Thoracic aorta (tissue), 2 donors: ENCODE measurements around the gene GP2. TPM values are rescaled to one million over a fixed set of nuclear protein-coding genes. Genes with fewer than 3 reads are reported as not detected.

Source experiments
- ATAC-seq: fragments of 150-250 bp; one replicate; pipeline ENCODE4 v1.8.0; 2017; ENCODE audit warnings: low read depth; ENCODE audit not compliant: insufficient number of reproducible peaks, low FRiP score
- DNase-seq: peaks from one replicate; pipeline ENCODE4 v3.0.0-alpha.2; 2020; ENCODE audit warnings: low spot score
- H3K27ac ChIP-seq, 2 donors: fragments of 200-600 bp; sonication (generic); 1 replicate in 1 of 2; 2 replicates in 1 of 2; pipeline ENCODE4 v1.5.1; 2016; ENCODE audit warnings: mild to moderate bottlenecking in 2 of 2, moderate library complexity in 2 of 2
- H3K27me3 ChIP-seq: fragments of 200-600 bp; sonication (generic); replicated peaks from 2 replicates; pipeline ENCODE4 v1.6.0; 2016; ENCODE audit warnings: mild to moderate bottlenecking; ENCODE audit not compliant: insufficient read depth
- H3K36me3 ChIP-seq: fragments of 200-600 bp; sonication (generic); one replicate; pipeline ENCODE4 v1.5.1; 2016
- H3K4me1 ChIP-seq, 2 donors: fragments of 200-600 bp; sonication (generic); 1 replicate in 1 of 2; 2 replicates in 1 of 2; pipeline versions ENCODE4 v1.5.1 to v1.6.0; 2016; ENCODE audit warnings: low read depth in 2 of 2, mild to moderate bottlenecking in 1 of 2; ENCODE audit not compliant: control insufficient read depth in 1 of 2
- H3K4me3 ChIP-seq: fragments of 200-600 bp; sonication (generic); 2 replicates; pipeline ENCODE4 v1.5.1; 2016; ENCODE audit warnings: mild to moderate bottlenecking
- H3K9me3 ChIP-seq: fragments of 200-600 bp; sonication (generic); 2 replicates; pipeline ENCODE4 v1.5.1; 2016
- total RNA-seq, 2 donors: library from RNA; depleted of rRNA; stranded (reverse); fragments of >200 nt; gene quantifications; one replicate each; pipeline versions ENCODE4 v1.1.0 to v1.2.3, GENCODE V29; 2016
- TF ChIP-seq, protein P1 (sequence below): fragments of 200-600 bp; sonication (generic); IDR thresholded peaks from one replicate; pipeline ENCODE4 v1.5.1; 2019; ENCODE audit warnings: antibody characterized with exemption

Gene GP2
- total RNA-seq, 2 donors from 2014 or later = 2.6 to 8.7 TPM

DNA sequence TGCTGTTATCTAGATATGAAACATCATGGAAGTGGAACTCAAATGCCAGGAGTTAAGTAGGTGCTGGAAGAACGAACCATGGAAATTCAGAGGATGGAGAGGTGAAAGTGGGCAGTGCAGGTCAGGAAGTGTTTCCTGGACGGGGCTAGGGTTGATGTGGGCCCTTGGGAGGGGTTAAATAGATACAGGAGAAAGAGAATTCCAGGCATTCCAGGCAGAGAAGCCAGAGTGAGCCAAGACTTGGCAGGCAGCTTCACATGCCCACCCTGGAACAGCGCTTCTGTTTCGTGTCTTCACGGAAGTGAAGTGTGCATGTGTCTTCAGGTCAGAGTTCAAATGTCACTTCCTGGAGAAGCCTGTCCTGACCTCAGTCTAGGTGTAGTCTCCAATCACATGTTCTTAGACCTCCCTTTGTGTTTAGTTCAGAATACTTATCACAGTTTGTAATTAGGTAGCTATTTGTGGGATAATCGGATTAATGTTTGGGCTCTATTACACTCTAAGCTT is 41.3 kb downstream of the GP2 start:
- ATAC-seq = no peak
- H3K4me3 ChIP-seq = no peak overlapping the region
- DNase-seq = no peak
- no peaks in the 10 kb centered on the region for H3K27me3 ChIP-seq
- no peaks in the 10 kb centered on the region for H3K36me3 ChIP-seq
- TF ChIP-seq, protein P1, sequence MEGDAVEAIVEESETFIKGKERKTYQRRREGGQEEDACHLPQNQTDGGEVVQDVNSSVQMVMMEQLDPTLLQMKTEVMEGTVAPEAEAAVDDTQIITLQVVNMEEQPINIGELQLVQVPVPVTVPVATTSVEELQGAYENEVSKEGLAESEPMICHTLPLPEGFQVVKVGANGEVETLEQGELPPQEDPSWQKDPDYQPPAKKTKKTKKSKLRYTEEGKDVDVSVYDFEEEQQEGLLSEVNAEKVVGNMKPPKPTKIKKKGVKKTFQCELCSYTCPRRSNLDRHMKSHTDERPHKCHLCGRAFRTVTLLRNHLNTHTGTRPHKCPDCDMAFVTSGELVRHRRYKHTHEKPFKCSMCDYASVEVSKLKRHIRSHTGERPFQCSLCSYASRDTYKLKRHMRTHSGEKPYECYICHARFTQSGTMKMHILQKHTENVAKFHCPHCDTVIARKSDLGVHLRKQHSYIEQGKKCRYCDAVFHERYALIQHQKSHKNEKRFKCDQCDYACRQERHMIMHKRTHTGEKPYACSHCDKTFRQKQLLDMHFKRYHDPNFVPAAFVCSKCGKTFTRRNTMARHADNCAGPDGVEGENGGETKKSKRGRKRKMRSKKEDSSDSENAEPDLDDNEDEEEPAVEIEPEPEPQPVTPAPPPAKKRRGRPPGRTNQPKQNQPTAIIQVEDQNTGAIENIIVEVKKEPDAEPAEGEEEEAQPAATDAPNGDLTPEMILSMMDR = no peak
- no peaks in the 10 kb centered on the region for H3K9me3 ChIP-seq
- no peaks in the 10 kb centered on the region for H3K4me1 ChIP-seq
- H3K27ac ChIP-seq = no peak overlapping the region

DNA sequence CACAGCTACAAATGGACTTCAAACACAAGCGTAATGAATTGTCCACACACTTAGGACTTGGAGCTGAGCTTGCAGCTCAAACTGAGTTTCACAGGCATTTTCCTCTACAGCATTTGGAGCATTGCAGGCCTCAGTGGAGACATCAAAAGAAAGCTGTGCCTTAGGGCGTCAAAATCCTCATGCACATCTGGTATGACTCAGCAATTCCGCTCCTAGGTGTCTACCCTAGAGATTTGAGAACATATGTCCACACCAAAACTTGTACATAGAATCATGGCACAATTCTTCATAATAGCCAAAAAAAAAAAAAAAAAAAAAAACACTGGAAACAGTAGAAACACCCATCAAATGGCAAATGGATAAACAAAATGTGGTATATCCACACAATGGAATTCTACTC is 47.1 kb downstream of the GP2 start:
- Histone ChIP-seq H3K4me3 (no peak overlapping the region), H3K36me3 (no peaks in the 10 kb centered on the region), H3K27ac (no peak overlapping the region), H3K27me3 (no peaks in the 10 kb centered on the region), H3K4me1 (no peaks in the 10 kb centered on the region), H3K9me3 (no peaks in the 10 kb centered on the region)
- DNase-seq (no peak), ATAC-seq (no peak)
- TF ChIP-seq, protein P1 = no peak

DNA sequence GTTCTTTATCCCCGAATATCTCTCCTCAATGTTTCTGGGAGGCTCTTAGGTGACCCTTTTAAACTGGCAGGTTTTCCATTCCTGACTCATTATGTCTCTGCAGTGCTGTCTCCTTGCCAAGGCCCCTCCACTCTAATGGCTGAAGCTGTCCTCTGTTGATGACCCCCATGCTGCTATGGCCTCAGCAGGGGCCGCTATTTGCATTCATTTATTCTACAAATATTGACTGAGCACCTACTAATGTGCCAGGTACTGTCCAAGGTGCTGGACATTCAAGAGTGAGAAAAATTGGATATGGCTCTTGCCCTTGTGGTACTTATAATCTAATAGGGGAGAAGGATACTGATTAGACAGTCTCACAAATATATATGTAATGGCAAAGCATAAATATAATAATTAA is 55.4 kb downstream of the GP2 start:
- DNase-seq (no peak), ATAC-seq (no peak)
- H3K9me3 ChIP-seq = no peaks in the 10 kb centered on the region
- no peaks in the 10 kb centered on the region for H3K4me1 ChIP-seq
- no peak overlapping the region for H3K27ac ChIP-seq
- no peak overlapping the region for H3K4me3 ChIP-seq
- H3K36me3 ChIP-seq = no peaks in the 10 kb centered on the region
- no peaks in the 10 kb centered on the region for H3K27me3 ChIP-seq
- TF ChIP-seq, protein P1 = no peak

DNA sequence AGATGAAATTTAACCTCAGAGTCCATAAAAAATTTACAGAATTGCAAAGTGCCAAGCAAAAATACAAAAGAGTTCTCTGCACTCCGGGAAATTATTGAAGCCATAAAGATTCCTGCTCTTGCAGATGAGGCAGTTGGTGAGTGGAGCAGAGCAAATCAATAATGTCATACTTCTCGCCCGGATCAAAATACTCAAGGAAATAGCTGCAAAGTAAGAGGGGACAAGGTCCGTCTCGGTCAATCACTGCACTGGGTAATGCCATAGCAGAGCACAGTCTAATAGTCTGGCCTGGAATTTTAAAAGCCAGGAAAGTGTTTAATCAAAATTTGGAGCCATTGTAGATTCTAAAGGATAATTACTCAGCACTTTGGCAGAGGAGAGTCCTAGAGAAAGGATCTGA is 58.9 kb downstream of the GP2 start:
- H3K9me3 ChIP-seq = no peaks in the 10 kb centered on the region
- no peak for DNase-seq
- H3K27me3 ChIP-seq = no peaks in the 10 kb centered on the region
- no peak overlapping the region for H3K4me3 ChIP-seq
- ATAC-seq = no peak
- no peak overlapping the region for H3K27ac ChIP-seq
- H3K36me3 ChIP-seq = no peaks in the 10 kb centered on the region
- TF ChIP-seq, protein P1 = no peak
- H3K4me1 ChIP-seq = no peaks in the 10 kb centered on the region

DNA sequence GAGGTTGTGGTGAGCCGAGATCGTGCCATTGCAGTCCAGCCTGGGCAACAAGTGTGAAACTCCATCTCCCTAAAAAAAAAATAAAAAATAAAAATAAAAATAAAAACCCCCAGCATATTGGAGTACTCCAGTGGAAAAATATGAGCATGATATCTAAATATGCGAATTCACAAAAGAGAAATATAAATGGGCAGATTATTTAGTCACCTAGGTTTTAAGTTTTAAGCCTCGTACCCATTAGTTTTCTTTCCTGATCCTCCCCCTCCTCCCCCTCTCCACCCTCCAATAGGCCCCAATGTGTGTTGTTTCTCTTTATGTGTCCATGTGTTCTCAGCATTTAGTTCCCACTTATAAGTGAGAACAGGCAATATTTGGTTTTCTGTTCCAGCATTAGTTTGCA is 62.3 kb downstream of the GP2 start:
- no peak for ATAC-seq
- H3K27me3 ChIP-seq = no peaks in the 10 kb centered on the region
- H3K4me1 ChIP-seq = no peaks in the 10 kb centered on the region

More for the DNA sequence above, 62.3 kb downstream of the GP2 start:
- no peak for DNase-seq
- H3K36me3 ChIP-seq = no peaks in the 10 kb centered on the region
- no peak overlapping the region for H3K27ac ChIP-seq
- H3K4me3 ChIP-seq = no peak overlapping the region
- TF ChIP-seq, protein P1 = no peak
- no peaks in the 10 kb centered on the region for H3K9me3 ChIP-seq
